GM21526 (cell line): ENCODE results near the gene CACHD1.
"Not testable (repeated sequence)": the region's sequence is repeated elsewhere in the genome, so short reads cannot be mapped to it uniquely, and the experiment has no call there.

ENCODE experiments used
- ATAC-seq: cut with Tn5 transposase; IDR thresholded peaks from one replicate; pipeline ENCODE4 v1.9.1; 2021; ENCODE audit warnings: moderate library complexity; ENCODE audit not compliant: unreplicated experiment, low FRiP score

Gene CACHD1

GRCh38 chr1:64578270-64578973, 108.5 kb downstream of the CACHD1 start:
- ATAC-seq: no peak

- no peak for ATAC-seq
Observed at GRCh38 chr1:64579767-64580166, 109.8 kb downstream of the CACHD1 start.

GRCh38 chr1:64581135-64581842, 111.4 kb downstream of the CACHD1 start:
- no peak for ATAC-seq

- ATAC-seq: no peak
Observed at GRCh38 chr1:64581843-64582185, 111.9 kb downstream of the CACHD1 start.

GRCh38 chr1:64584479-64584878, 114.5 kb downstream of the CACHD1 start:
- ATAC-seq: no peak

- no peak for ATAC-seq
Observed at GRCh38 chr1:64588876-64589275, 118.9 kb downstream of the CACHD1 start.

GRCh38 chr1:64590316-64590715, 120.4 kb downstream of the CACHD1 start:
- ATAC-seq: no peak

GRCh38 chr1:64594446-64594845, 124.5 kb downstream of the CACHD1 start:
- no peak for ATAC-seq

- no peak for ATAC-seq
Observed at GRCh38 chr1:64595871-64596515, 126.1 kb downstream of the CACHD1 start.

GRCh38 chr1:64597113-64597512, 127.2 kb downstream of the CACHD1 start:
- no peak for ATAC-seq

- ATAC-seq: no peak
Observed at GRCh38 chr1:64598100-64598571, 128.2 kb downstream of the CACHD1 start.

- no peak for ATAC-seq
Observed at GRCh38 chr1:64599242-64599641, 129.3 kb downstream of the CACHD1 start.

GRCh38 chr1:64601207-64601606, 131.3 kb downstream of the CACHD1 start:
- ATAC-seq: no peak

GRCh38 chr1:64608005-64608650, 138.2 kb downstream of the CACHD1 start:
- no peak for ATAC-seq

- ATAC-seq: no peak
Observed at GRCh38 chr1:64608651-64609048, 138.7 kb downstream of the CACHD1 start.

GRCh38 chr1:64610950-64611349, 141.0 kb downstream of the CACHD1 start:
- ATAC-seq: not testable (repeated sequence)

GRCh38 chr1:64616039-64616438, 146.1 kb downstream of the CACHD1 start:
- no peak for ATAC-seq

- ATAC-seq: no peak
Observed at GRCh38 chr1:64623750-64624191, 153.8 kb downstream of the CACHD1 start.

GRCh38 chr1:64624218-64624713, 154.3 kb downstream of the CACHD1 start:
- ATAC-seq: no peak

GRCh38 chr1:64624808-64625207, 154.9 kb downstream of the CACHD1 start:
- ATAC-seq: no peak

GRCh38 chr1:64630611-64631010, 160.7 kb downstream of the CACHD1 start:
- no peak for ATAC-seq
